GM23338 (cell line): ENCODE data around the gene CCDC134. TPM values are rescaled to one million over a fixed set of nuclear protein-coding genes. Genes with fewer than 3 reads are reported as not detected.

Experiments
- ATAC-seq: fragments of 200-7000 bp; cut with Tn5 transposase; 3 replicates; pipeline ENCODE4 v1.9.1; 2020
- DNase-seq: peaks from one replicate; pipeline ENCODE4 v3.0.0-alpha.2; 2015; ENCODE audit warnings: low spot score
- H2AFZ ChIP-seq: fragments of 200-600 bp; sonication (generic); 2 replicates; pipeline ENCODE4 v1.8.0; 2016; ENCODE audit warnings: antibody characterized with exemption, mild to moderate bottlenecking, moderate library complexity
- H3F3A ChIP-seq: fragments of 200-600 bp; sonication (generic); replicated peaks from 2 replicates; pipeline ENCODE4 v1.8.0; 2017; ENCODE audit warnings: antibody characterized with exemption, mixed run types, low read depth
- H3K27ac ChIP-seq: fragments of 200-600 bp; sonication (generic); 2 replicates; pipeline ENCODE4 v1.6.1; 2016; ENCODE audit warnings: low read depth
- H3K27me3 ChIP-seq: fragments of 200-600 bp; sonication (generic); 2 replicates; pipeline ENCODE4 v1.8.0; 2016; ENCODE audit warnings: mild to moderate bottlenecking, mixed run types, moderate library complexity; ENCODE audit not compliant: insufficient read depth
- H3K36me3 ChIP-seq: fragments of 200-600 bp; sonication (generic); 2 replicates; pipeline ENCODE4 v1.8.0; 2016; ENCODE audit warnings: mild to moderate bottlenecking; ENCODE audit not compliant: insufficient read depth
- H3K4me1 ChIP-seq: fragments of 200-600 bp; sonication (generic); 2 replicates; pipeline ENCODE4 v1.8.0; 2016; ENCODE audit warnings: mild to moderate bottlenecking, moderate library complexity; ENCODE audit not compliant: insufficient read depth
- H3K4me2 ChIP-seq: fragments of 200-600 bp; sonication (generic); 2 replicates; pipeline ENCODE4 v1.7.1; 2017; ENCODE audit warnings: mixed run types
- H3K4me3 ChIP-seq: fragments of 200-600 bp; sonication (generic); 2 replicates; pipeline ENCODE4 v1.6.1; 2016; ENCODE audit warnings: mixed run types
- H3K79me2 ChIP-seq: fragments of 200-600 bp; sonication (generic); replicated peaks from 2 replicates; pipeline ENCODE4 v1.8.0; 2017; ENCODE audit warnings: mild to moderate bottlenecking; ENCODE audit not compliant: insufficient read depth
- H3K9me2 ChIP-seq: fragments of 200-600 bp; sonication (generic); 2 replicates; pipeline ENCODE4 v1.8.0; 2017; ENCODE audit not compliant: insufficient read depth
- H4K20me1 ChIP-seq: fragments of 200-600 bp; sonication (generic); replicated peaks from 2 replicates; pipeline ENCODE4 v1.8.0; 2017; ENCODE audit warnings: mild to moderate bottlenecking; ENCODE audit not compliant: insufficient read depth
- H3K27ac Mint-ChIP-seq: 2 replicates; pipeline ENCODE4 v1.8.0; 2020; ENCODE audit warnings: inconsistent platforms, mild to moderate bottlenecking, moderate library complexity, mixed read lengths
- H3K27me3 Mint-ChIP-seq: 3 replicates; pipeline ENCODE4 v1.8.0; 2022; ENCODE audit warnings: low read depth, mild to moderate bottlenecking, moderate library complexity, mixed read lengths, inconsistent platforms; ENCODE audit not compliant: insufficient read depth, poor library complexity
- H3K36me3 Mint-ChIP-seq: 3 replicates; pipeline ENCODE4 v1.8.0; 2021; ENCODE audit warnings: low read depth, mild to moderate bottlenecking, inconsistent platforms, moderate library complexity, mixed read lengths
- H3K4me1 Mint-ChIP-seq: 3 replicates; pipeline ENCODE4 v1.8.0; 2020; ENCODE audit warnings: mild to moderate bottlenecking, inconsistent platforms, mixed read lengths
- H3K4me3 Mint-ChIP-seq: 3 replicates; pipeline ENCODE4 v1.8.0; 2021; ENCODE audit warnings: moderate library complexity, mild to moderate bottlenecking, inconsistent platforms, mixed read lengths
- H3K9me3 Mint-ChIP-seq: 3 replicates; pipeline ENCODE4 v1.8.0; 2020; ENCODE audit warnings: moderate library complexity, mild to moderate bottlenecking, inconsistent platforms, mixed read lengths
- EZH2phosphoT487 ChIP-seq: fragments of 200-600 bp; sonication (generic); IDR thresholded peaks from one replicate; pipeline ENCODE4 v1.8.1; 2018; ENCODE audit warnings: antibody characterized with exemption; ENCODE audit not compliant: unreplicated experiment
- POLR2AphosphoS5 ChIP-seq: IDR thresholded peaks from 2 replicates; pipeline ENCODE4 v1.6.1; 2016; ENCODE audit warnings: antibody characterized with exemption, low read depth
- ZNF114 ChIP-seq: fragments of 250-450 bp; sonication (Bioruptor Pico); IDR thresholded peaks from 2 replicates; pipeline ENCODE4 v1.5.0; 2020; ENCODE audit warnings: mild to moderate bottlenecking, moderate library complexity
- ZNF331 ChIP-seq: fragments of 250-450 bp; sonication (Bioruptor Pico); IDR thresholded peaks from 2 replicates; pipeline ENCODE4 v1.5.0; 2020; ENCODE audit warnings: low read depth, mild to moderate bottlenecking, moderate library complexity
- polyA plus RNA-seq: library from polyadenylated mRNA; unstranded; fragments of >200 nt; fragmentation: Nextera tagmentation; extraction: Ambion mirVana; gene quantifications from 2 replicates; pipeline ENCODE4 v1.2.1, GENCODE V29; 2016
- total RNA-seq: library from RNA; depleted of rRNA; stranded (reverse); fragments of >200 nt; shearing (Covaris generic); gene quantifications from 2 replicates; pipeline ENCODE4 v1.2.3, GENCODE V29; 2014
- TF ChIP-seq, protein P1 (sequence below): IDR thresholded peaks from one replicate; pipeline ENCODE4 v1.6.1; 2018; ENCODE audit warnings: antibody characterized with exemption; ENCODE audit not compliant: unreplicated experiment
- TF ChIP-seq, protein P2 (sequence below), 2 experiments: fragments of 200-600 bp in 1 of 2; sonication (generic) in 1 of 2; conservative IDR thresholded peaks; 2 replicates each; pipeline versions ENCODE4 v1.5.1 to v1.6.1; 2016 to 2017; ENCODE audit warnings: antibody characterized with exemption in 2 of 2, low read depth in 2 of 2, mild to moderate bottlenecking in 2 of 2, moderate library complexity in 1 of 2
- TF ChIP-seq, protein P3 (sequence below): IDR thresholded peaks from 2 replicates; pipeline ENCODE4 v1.6.1; 2016; ENCODE audit warnings: antibody characterized with exemption
- TF ChIP-seq, protein P4 (sequence below): fragments of 250-450 bp; sonication (Bioruptor Pico); IDR thresholded peaks from 2 replicates; pipeline ENCODE4 v1.5.0; 2020; ENCODE audit warnings: mild to moderate bottlenecking, moderate library complexity

The CCDC134 gene
- total and polyA plus RNA-seq, 2 experiments from 2014 or later: 2.7 to 24.5 TPM

DNA sequence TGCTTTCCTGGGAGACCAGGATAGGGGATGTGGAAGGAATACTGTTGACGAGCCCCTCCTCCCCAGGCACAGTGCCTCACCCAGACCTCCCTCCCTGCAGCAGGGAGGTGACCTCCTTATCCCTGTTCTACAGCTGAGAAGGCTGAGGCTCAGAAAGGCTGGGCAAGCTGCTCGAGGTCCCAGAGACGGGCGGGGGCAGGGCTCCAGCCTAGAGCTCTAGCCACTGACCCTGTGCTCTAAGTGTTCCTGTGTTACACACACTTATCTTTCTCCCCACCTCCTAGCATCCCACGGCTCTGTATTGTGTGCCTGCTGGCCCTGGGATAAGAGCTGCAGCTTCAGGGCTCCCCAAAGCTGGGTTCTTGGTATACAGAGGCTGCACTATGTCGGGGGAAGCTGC is 7.9 kb downstream of the CCDC134 start (continued):
- TF ChIP-seq, protein P1, sequence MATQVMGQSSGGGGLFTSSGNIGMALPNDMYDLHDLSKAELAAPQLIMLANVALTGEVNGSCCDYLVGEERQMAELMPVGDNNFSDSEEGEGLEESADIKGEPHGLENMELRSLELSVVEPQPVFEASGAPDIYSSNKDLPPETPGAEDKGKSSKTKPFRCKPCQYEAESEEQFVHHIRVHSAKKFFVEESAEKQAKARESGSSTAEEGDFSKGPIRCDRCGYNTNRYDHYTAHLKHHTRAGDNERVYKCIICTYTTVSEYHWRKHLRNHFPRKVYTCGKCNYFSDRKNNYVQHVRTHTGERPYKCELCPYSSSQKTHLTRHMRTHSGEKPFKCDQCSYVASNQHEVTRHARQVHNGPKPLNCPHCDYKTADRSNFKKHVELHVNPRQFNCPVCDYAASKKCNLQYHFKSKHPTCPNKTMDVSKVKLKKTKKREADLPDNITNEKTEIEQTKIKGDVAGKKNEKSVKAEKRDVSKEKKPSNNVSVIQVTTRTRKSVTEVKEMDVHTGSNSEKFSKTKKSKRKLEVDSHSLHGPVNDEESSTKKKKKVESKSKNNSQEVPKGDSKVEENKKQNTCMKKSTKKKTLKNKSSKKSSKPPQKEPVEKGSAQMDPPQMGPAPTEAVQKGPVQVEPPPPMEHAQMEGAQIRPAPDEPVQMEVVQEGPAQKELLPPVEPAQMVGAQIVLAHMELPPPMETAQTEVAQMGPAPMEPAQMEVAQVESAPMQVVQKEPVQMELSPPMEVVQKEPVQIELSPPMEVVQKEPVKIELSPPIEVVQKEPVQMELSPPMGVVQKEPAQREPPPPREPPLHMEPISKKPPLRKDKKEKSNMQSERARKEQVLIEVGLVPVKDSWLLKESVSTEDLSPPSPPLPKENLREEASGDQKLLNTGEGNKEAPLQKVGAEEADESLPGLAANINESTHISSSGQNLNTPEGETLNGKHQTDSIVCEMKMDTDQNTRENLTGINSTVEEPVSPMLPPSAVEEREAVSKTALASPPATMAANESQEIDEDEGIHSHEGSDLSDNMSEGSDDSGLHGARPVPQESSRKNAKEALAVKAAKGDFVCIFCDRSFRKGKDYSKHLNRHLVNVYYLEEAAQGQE: no peak
- no peak for TF ChIP-seq ZNF331 (CRISPR knock-in tag)
- TF ChIP-seq, protein P2, sequence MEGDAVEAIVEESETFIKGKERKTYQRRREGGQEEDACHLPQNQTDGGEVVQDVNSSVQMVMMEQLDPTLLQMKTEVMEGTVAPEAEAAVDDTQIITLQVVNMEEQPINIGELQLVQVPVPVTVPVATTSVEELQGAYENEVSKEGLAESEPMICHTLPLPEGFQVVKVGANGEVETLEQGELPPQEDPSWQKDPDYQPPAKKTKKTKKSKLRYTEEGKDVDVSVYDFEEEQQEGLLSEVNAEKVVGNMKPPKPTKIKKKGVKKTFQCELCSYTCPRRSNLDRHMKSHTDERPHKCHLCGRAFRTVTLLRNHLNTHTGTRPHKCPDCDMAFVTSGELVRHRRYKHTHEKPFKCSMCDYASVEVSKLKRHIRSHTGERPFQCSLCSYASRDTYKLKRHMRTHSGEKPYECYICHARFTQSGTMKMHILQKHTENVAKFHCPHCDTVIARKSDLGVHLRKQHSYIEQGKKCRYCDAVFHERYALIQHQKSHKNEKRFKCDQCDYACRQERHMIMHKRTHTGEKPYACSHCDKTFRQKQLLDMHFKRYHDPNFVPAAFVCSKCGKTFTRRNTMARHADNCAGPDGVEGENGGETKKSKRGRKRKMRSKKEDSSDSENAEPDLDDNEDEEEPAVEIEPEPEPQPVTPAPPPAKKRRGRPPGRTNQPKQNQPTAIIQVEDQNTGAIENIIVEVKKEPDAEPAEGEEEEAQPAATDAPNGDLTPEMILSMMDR (conservative IDR thresholded peaks at IDR 0.05; ENCODE audit: low read depth in 2 of 2): no peak
- TF ChIP-seq, protein P3, sequence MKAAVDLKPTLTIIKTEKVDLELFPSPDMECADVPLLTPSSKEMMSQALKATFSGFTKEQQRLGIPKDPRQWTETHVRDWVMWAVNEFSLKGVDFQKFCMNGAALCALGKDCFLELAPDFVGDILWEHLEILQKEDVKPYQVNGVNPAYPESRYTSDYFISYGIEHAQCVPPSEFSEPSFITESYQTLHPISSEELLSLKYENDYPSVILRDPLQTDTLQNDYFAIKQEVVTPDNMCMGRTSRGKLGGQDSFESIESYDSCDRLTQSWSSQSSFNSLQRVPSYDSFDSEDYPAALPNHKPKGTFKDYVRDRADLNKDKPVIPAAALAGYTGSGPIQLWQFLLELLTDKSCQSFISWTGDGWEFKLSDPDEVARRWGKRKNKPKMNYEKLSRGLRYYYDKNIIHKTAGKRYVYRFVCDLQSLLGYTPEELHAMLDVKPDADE: no peak
- TF ChIP-seq POLR2AphosphoS5: no peak
- TF ChIP-seq EZH2phosphoT487: no peak
- no peak for TF ChIP-seq ZNF114 (CRISPR knock-in tag)

DNA sequence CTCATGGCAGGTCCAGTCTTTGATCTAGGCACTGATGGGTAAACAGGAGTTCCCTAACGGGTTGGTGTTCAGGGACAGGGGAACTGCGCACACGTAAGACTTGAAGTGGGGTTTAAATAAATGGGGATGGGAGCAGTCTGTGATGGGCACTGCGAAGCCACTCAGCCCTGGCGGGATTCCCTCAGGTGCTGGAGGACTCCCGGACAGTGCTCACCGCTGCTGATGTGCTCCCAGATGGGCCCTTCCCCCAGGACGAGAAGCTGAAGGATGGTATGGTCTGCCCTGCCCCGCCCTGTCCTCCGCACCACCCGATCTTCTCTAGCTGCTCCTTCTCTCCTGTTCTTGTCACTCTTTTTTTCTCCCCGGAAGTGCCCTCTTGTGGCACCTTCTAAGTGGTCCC is 9.5 kb downstream of the CCDC134 start:
- H3K27ac Mint-ChIP-seq: no peak overlapping the region
- Histone ChIP-seq H3F3A (no peaks in the 10 kb centered on the region), H3K9me2 (no peaks in the 10 kb centered on the region), H3K79me2 (peaks cover 32% of the 10 kb centered on the region), H3K4me2 (no peak overlapping the region), H3K27ac (no peak overlapping the region), H3K36me3 (no peaks in the 10 kb centered on the region), H2AFZ (no peak overlapping the region), H4K20me1 (peaks cover 7% of the 10 kb centered on the region), H3K4me1 (no peaks in the 10 kb centered on the region), H3K27me3 (no peaks in the 10 kb centered on the region), H3K4me3 (no peak overlapping the region)
- H3K4me3 Mint-ChIP-seq: no peak overlapping the region
- H3K9me3 Mint-ChIP-seq: no peaks in the 10 kb centered on the region
- DNase-seq (no peak), ATAC-seq (no peak)
- H3K36me3 Mint-ChIP-seq: peaks cover 20% of the 10 kb centered on the region
- H3K27me3 Mint-ChIP-seq: no peaks in the 10 kb centered on the region
- H3K4me1 Mint-ChIP-seq: no peaks in the 10 kb centered on the region
- TF ChIP-seq ZNF114 (CRISPR knock-in tag): no peak
- no peak for TF ChIP-seq POLR2AphosphoS5
- TF ChIP-seq ZNF331 (CRISPR knock-in tag): no peak
- TF ChIP-seq, protein P4, sequence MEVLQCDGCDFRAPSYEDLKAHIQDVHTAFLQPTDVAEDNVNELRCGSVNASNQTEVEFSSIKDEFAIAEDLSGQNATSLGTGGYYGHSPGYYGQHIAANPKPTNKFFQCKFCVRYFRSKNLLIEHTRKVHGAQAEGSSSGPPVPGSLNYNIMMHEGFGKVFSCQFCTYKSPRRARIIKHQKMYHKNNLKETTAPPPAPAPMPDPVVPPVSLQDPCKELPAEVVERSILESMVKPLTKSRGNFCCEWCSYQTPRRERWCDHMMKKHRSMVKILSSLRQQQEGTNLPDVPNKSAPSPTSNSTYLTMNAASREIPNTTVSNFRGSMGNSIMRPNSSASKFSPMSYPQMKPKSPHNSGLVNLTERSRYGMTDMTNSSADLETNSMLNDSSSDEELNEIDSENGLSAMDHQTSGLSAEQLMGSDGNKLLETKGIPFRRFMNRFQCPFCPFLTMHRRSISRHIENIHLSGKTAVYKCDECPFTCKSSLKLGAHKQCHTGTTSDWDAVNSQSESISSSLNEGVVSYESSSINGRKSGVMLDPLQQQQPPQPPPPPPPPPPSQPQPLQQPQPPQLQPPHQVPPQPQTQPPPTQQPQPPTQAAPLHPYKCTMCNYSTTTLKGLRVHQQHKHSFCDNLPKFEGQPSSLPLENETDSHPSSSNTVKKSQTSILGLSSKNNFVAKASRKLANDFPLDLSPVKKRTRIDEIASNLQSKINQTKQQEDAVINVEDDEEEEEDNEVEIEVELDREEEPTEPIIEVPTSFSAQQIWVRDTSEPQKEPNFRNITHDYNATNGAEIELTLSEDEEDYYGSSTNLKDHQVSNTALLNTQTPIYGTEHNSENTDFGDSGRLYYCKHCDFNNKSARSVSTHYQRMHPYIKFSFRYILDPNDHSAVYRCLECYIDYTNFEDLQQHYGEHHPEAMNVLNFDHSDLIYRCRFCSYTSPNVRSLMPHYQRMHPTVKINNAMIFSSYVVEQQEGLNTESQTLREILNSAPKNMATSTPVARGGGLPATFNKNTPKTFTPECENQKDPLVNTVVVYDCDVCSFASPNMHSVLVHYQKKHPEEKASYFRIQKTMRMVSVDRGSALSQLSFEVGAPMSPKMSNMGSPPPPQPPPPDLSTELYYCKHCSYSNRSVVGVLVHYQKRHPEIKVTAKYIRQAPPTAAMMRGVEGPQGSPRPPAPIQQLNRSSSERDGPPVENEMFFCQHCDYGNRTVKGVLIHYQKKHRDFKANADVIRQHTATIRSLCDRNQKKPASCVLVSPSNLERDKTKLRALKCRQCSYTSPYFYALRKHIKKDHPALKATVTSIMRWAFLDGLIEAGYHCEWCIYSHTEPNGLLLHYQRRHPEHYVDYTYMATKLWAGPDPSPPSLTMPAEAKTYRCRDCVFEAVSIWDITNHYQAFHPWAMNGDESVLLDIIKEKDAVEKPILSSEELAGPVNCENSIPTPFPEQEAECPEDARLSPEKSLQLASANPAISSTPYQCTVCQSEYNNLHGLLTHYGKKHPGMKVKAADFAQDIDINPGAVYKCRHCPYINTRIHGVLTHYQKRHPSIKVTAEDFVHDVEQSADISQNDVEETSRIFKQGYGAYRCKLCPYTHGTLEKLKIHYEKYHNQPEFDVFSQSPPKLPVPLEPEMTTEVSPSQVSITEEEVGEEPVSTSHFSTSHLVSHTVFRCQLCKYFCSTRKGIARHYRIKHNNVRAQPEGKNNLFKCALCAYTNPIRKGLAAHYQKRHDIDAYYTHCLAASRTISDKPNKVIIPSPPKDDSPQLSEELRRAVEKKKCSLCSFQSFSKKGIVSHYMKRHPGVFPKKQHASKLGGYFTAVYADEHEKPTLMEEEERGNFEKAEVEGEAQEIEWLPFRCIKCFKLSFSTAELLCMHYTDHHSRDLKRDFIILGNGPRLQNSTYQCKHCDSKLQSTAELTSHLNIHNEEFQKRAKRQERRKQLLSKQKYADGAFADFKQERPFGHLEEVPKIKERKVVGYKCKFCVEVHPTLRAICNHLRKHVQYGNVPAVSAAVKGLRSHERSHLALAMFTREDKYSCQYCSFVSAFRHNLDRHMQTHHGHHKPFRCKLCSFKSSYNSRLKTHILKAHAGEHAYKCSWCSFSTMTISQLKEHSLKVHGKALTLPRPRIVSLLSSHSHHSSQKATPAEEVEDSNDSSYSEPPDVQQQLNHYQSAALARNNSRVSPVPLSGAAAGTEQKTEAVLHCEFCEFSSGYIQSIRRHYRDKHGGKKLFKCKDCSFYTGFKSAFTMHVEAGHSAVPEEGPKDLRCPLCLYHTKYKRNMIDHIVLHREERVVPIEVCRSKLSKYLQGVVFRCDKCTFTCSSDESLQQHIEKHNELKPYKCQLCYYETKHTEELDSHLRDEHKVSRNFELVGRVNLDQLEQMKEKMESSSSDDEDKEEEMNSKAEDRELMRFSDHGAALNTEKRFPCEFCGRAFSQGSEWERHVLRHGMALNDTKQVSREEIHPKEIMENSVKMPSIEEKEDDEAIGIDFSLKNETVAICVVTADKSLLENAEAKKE (CRISPR knock-in tag): no peak
- TF ChIP-seq, protein P1: no peak
